Tibial nerve (tissue), 3 donors: Measurements from ENCODE around the gene NCK1.

Source experiments
- EP300 ChIP-seq, 2 donors: sonication (generic); formaldehyde crosslinking; IDR thresholded peaks; one replicate each; pipeline ENCODE4 v1.6.1; 2017; ENCODE audit warnings: antibody characterized with exemption in 2 of 2, mild to moderate bottlenecking in 1 of 2
- POLR2A ChIP-seq, 2 donors: fragments of 450-650 bp; IDR thresholded peaks; one replicate each; pipeline ENCODE4 v1.6.1; 2017; ENCODE audit warnings: antibody characterized with exemption in 2 of 2, mild to moderate bottlenecking in 2 of 2, moderate library complexity in 2 of 2

DNA sequence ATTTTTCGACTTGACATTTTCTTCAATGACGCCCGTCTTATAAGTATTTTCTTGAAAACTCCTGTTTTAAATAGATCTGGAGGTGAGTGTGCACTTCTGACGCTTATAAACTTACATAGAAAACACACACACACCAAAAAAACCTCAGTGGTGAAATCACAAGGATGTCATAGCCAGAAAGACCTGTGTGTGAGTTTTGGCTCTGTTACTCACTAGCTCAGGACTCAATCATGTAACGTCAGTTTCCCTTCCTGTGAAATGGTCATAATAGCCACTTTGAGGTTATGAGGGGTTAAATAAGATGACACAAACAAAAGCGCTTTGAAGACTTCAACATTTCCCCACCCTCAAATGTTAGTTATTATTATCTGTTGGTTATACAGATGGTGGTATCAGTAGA lies 97.6 kb downstream of the NCK1 start:
- TF ChIP-seq POLR2A (IDR thresholded peaks at IDR 0.05) (no peak), EP300 (IDR thresholded peaks at IDR 0.05) (no peak)
